ENCODE results near the gene ARHGAP33. TPM values are rescaled to one million over a fixed set of nuclear protein-coding genes. Genes with fewer than 3 reads are reported as not detected.

The ARHGAP33 gene
- total and polyA plus RNA-seq, 2 of the 8 experiments (the other 6 are each of a cell fraction or from before 2014, with no cell fraction given): 6.5 to 25.2 TPM

GRCh38 chr19:35753634-35754369, 21.6 kb upstream of the ARHGAP33 start (continued):
- TF ChIP-seq CHD7 (IDR thresholded peaks at IDR 0.05; ENCODE audit: insufficient replicate concordance, low read length) (no peak), CBX8 (IDR thresholded peaks at IDR 0.05; ENCODE audit: borderline replicate concordance, low read depth, low read length) (no peak), SP1 (IDR thresholded peaks at IDR 0.05; ENCODE audit: low read depth, low read length) (no peak), CTBP2 (IDR thresholded peaks at IDR 0.05; ENCODE audit: borderline replicate concordance, insufficient read depth, insufficient read length, low read length) (no peak), TAF1 (IDR thresholded peaks at IDR 0.05; ENCODE audit: low read depth, low read length) (no peak), ASH2L (IDR thresholded peaks at IDR 0.05; ENCODE audit: low read length) (no peak), CREB1 (IDR thresholded peaks at IDR 0.05) (no peak), ATF3 (IDR thresholded peaks at IDR 0.05; ENCODE audit: insufficient read depth, low read depth, low read length) (no peak)
